T-helper 2 cell (primary cell): ENCODE measurements around the gene CYP27B1.
"Not testable (repeated sequence)": the region's sequence is repeated elsewhere in the genome, so short reads cannot be mapped to it uniquely, and the experiment has no call there.

ENCODE experiments used
- DNase-seq, 5 experiments: peaks; one replicate each; pipeline versions ENCODE4 v3.0.0 to v3.0.0-alpha.2; 2012 to 2022

CYP27B1 gene

GRCh38 chr12:57720606-57721595 lies 46.0 kb downstream of the CYP27B1 start:
- DNase-seq, result no peak

GRCh38 chr12:57719777-57720605 lies 46.9 kb downstream of the CYP27B1 start:
- no peak for DNase-seq

- DNase-seq, result no peak
These were observed 48.0 kb downstream of the CYP27B1 start for GRCh38 chr12:57718641-57719528.

- no peak for DNase-seq
These were observed 48.8 kb downstream of the CYP27B1 start for GRCh38 chr12:57717846-57718640.

- no peak for DNase-seq
These were observed 49.7 kb downstream of the CYP27B1 start for GRCh38 chr12:57717131-57717530.

- DNase-seq, result no peak
These were observed 50.6 kb downstream of the CYP27B1 start for GRCh38 chr12:57716305-57716704.

GRCh38 chr12:57715786-57716185 lies 51.1 kb downstream of the CYP27B1 start:
- DNase-seq, result no peak

- not testable (repeated sequence) for DNase-seq
These were observed 51.7 kb downstream of the CYP27B1 start for GRCh38 chr12:57715036-57715748.

- no peak for DNase-seq
These were observed 53.7 kb downstream of the CYP27B1 start for GRCh38 chr12:57713209-57713608.

GRCh38 chr12:57712701-57713100 lies 54.2 kb downstream of the CYP27B1 start:
- no peak for DNase-seq
